PC-9 (cell line): ENCODE data around the gene TTC8. TPM values are rescaled to one million over a fixed set of nuclear protein-coding genes. Genes with fewer than 3 reads are reported as not detected.

Experiments
- BruUV-seq: library from RNA; stranded (reverse); fragments of 400-500 nt; replicated peaks from 2 replicates; lab custom pipeline; 2021; lab: Mats Ljungman, UMichigan
- CTCF ChIA-PET: fragments of 300-600 bp; sonication (Branson Sonifier 250); formaldehyde crosslinking; loops from one replicate; lab custom pipeline; 2022; ENCODE audit warnings: antibody characterized with exemption; lab: Charles Lee
- POLR2A ChIA-PET: fragments of 300-600 bp; sonication (Branson Sonifier 250); formaldehyde crosslinking; loops from one replicate; lab custom pipeline; 2022; ENCODE audit warnings: antibody characterized with exemption; ENCODE audit not compliant: unreplicated experiment; lab: Charles Lee
- DNase-seq, 2 experiments: peaks; one replicate each; pipeline versions ENCODE4 v3.0.0 to v3.0.0-alpha.2; 2015 to 2022; ENCODE audit warnings: mixed read lengths in 1 of 2
- H2AFZ ChIP-seq: fragments of 200-600 bp; sonication (generic); 2 replicates; pipeline ENCODE4 v1.8.1; 2017; ENCODE audit warnings: antibody characterized with exemption
- H3F3A ChIP-seq: fragments of 200-600 bp; sonication (generic); 2 replicates; pipeline ENCODE4 v1.8.1; 2017; ENCODE audit warnings: antibody characterized with exemption, mild to moderate bottlenecking, low read depth; ENCODE audit not compliant: insufficient read depth
- H3K27ac ChIP-seq: fragments of 200-600 bp; sonication (generic); 2 replicates; pipeline ENCODE4 v1.6.1; 2016; ENCODE audit warnings: mixed run types
- H3K27me3 ChIP-seq: fragments of 200-600 bp; sonication (generic); 2 replicates; pipeline ENCODE4 v1.6.1; 2016; ENCODE audit warnings: low read depth, mixed run types; ENCODE audit not compliant: insufficient read depth
- H3K36me3 ChIP-seq: fragments of 200-600 bp; sonication (generic); 2 replicates; pipeline ENCODE4 v1.6.1; 2016; ENCODE audit warnings: low read depth, mixed run types
- H3K4me1 ChIP-seq: fragments of 200-600 bp; sonication (generic); replicated peaks from 2 replicates; pipeline ENCODE4 v1.6.1; 2016; ENCODE audit warnings: mixed run types; ENCODE audit not compliant: insufficient read depth
- H3K4me2 ChIP-seq: fragments of 200-600 bp; sonication (generic); 2 replicates; pipeline ENCODE4 v1.6.1; 2017; ENCODE audit warnings: mixed run types
- H3K4me3 ChIP-seq: fragments of 200-600 bp; sonication (generic); 2 replicates; pipeline ENCODE4 v1.6.1; 2016; ENCODE audit warnings: mixed run types
- H3K79me2 ChIP-seq: fragments of 200-600 bp; sonication (generic); 2 replicates; pipeline ENCODE4 v1.6.1; 2017; ENCODE audit warnings: low read depth, mixed run types
- H3K9me2 ChIP-seq: fragments of 200-600 bp; sonication (generic); 2 replicates; pipeline ENCODE4 v1.8.1; 2017; ENCODE audit warnings: mild to moderate bottlenecking; ENCODE audit not compliant: insufficient read depth
- H3K9me3 ChIP-seq: fragments of 200-600 bp; sonication (generic); 2 replicates; pipeline ENCODE4 v1.8.1; 2016; ENCODE audit warnings: low read depth; ENCODE audit not compliant: insufficient read depth
- H4K20me1 ChIP-seq: fragments of 200-600 bp; sonication (generic); 2 replicates; pipeline ENCODE4 v1.8.1; 2017; ENCODE audit not compliant: insufficient read depth
- EZH2 ChIP-seq: fragments of 200-600 bp; sonication (generic); IDR thresholded peaks from 2 replicates; pipeline ENCODE4 v1.8.0; 2017; ENCODE audit warnings: antibody characterized with exemption, low read depth
- intact Hi-C: fragments of 100-400 bp; cut with micrococcal nuclease; formaldehyde crosslinking; loops from one replicate; pipeline ENCODE4 v1.10.0; 2022; ENCODE audit not compliant: unreplicated experiment
- total RNA-seq: library from RNA; stranded (reverse); gene quantifications from 2 replicates; pipeline ENCODE4 v1.2.3, GENCODE V29; 2021
- TF ChIP-seq, protein P1 (sequence below): fragments of 200-600 bp; sonication (generic); conservative IDR thresholded peaks from 2 replicates; pipeline ENCODE4 v1.6.1; 2017; ENCODE audit warnings: mixed run types, antibody characterized with exemption, mild to moderate bottlenecking, moderate library complexity

The TTC8 gene
- total RNA-seq, 1 experiment from 2014 or later: 8.1 TPM

GRCh38 chr14:88821378-88821777 is 3.1 kb upstream of the TTC8 start:
- H3K36me3 ChIP-seq: no peaks in the 10 kb centered on the region
- no peaks in the 10 kb centered on the region for H3K9me2 ChIP-seq
- H3K4me3 ChIP-seq: no peak overlapping the region
- no peak overlapping the region for H3K4me2 ChIP-seq
- no peak for TF ChIP-seq EZH2
- TF ChIP-seq, protein P1, sequence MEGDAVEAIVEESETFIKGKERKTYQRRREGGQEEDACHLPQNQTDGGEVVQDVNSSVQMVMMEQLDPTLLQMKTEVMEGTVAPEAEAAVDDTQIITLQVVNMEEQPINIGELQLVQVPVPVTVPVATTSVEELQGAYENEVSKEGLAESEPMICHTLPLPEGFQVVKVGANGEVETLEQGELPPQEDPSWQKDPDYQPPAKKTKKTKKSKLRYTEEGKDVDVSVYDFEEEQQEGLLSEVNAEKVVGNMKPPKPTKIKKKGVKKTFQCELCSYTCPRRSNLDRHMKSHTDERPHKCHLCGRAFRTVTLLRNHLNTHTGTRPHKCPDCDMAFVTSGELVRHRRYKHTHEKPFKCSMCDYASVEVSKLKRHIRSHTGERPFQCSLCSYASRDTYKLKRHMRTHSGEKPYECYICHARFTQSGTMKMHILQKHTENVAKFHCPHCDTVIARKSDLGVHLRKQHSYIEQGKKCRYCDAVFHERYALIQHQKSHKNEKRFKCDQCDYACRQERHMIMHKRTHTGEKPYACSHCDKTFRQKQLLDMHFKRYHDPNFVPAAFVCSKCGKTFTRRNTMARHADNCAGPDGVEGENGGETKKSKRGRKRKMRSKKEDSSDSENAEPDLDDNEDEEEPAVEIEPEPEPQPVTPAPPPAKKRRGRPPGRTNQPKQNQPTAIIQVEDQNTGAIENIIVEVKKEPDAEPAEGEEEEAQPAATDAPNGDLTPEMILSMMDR: no peak
- ChIA-PET CTCF (no interaction called here), POLR2A (no interaction called here)
- H4K20me1 ChIP-seq: no peaks in the 10 kb centered on the region
- peaks cover 10% of the 10 kb centered on the region for H3K4me1 ChIP-seq
- H3K27me3 ChIP-seq: no peaks in the 10 kb centered on the region
- no peak overlapping the region for H3K27ac ChIP-seq
- no TSS peak for BruUV-seq
- no peaks in the 10 kb centered on the region for H3K9me3 ChIP-seq
- H3F3A ChIP-seq: no peaks in the 10 kb centered on the region
- H3K79me2 ChIP-seq: peaks cover 13% of the 10 kb centered on the region
- H2AFZ ChIP-seq: no peak overlapping the region
- intact Hi-C loops: no loop called here
- DNase-seq: no peak

DNA sequence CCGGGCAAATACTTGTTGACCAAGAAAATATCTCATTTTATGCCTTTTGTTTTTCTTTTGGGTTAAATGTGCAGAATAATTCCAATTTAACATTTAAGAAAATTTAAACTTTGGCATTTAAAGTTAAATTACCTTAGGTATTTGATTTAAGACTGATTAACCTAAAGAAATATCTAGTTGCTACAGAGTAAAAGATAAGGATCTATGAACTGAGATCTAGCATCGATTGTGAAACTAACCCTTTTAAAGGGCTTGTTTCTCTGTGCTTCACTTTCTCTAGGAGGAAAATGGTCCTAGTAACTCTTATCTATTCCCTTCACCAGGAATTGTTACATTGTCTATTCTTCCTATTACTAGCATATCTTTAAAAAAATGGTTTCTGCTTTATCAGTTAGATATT is 2.6 kb upstream of the TTC8 start:
- POLR2A ChIA-PET: no interaction called here
- H3K4me2 ChIP-seq: no peak overlapping the region
- H3K4me3 ChIP-seq: no peak overlapping the region
- H3K27ac ChIP-seq: no peak overlapping the region
- no peaks in the 10 kb centered on the region for H3F3A ChIP-seq
- BruUV-seq: no TSS peak
- no peaks in the 10 kb centered on the region for H4K20me1 ChIP-seq
- no peaks in the 10 kb centered on the region for H3K9me2 ChIP-seq
- H3K9me3 ChIP-seq: no peaks in the 10 kb centered on the region
- DNase-seq: no peak
- H3K79me2 ChIP-seq: peaks cover 13% of the 10 kb centered on the region
- no peaks in the 10 kb centered on the region for H3K36me3 ChIP-seq
- no peaks in the 10 kb centered on the region for H3K27me3 ChIP-seq
- no peak for TF ChIP-seq EZH2
- TF ChIP-seq, protein P1: no peak
- CTCF ChIA-PET: no interaction called here
- no peak overlapping the region for H2AFZ ChIP-seq
- intact Hi-C loops: no loop called here
- H3K4me1 ChIP-seq: peaks cover 10% of the 10 kb centered on the region

DNA sequence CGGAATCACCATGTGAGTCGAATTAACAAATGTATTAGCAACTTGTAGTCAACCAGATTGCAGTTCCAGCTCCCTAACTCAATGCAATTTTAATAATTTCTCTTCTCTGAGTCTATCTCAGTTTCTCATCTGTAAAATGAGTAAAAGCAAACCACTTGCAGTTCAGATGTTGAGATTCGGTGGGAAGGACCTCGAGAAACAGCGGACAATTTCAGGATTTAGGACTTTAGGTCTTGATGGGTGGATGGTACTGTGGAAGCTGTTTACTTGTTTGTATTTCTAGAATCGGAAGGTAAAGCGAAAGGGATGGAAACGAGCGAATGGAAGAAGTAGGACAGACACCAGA is 510 bp upstream of the TTC8 start:
- Histone ChIP-seq H3K27me3 (no peaks in the 10 kb centered on the region), H3K9me3 (no peaks in the 10 kb centered on the region), H4K20me1 (no peaks in the 10 kb centered on the region), H3K4me1 (peaks cover 10% of the 10 kb centered on the region), H3K27ac (no peak overlapping the region), H3K9me2 (no peaks in the 10 kb centered on the region), H3F3A (no peaks in the 10 kb centered on the region), H3K4me2 (peak overlapping the region; percentile 95), H3K4me3 (peak overlapping the region; percentile 74), H3K36me3 (no peaks in the 10 kb centered on the region), H2AFZ (peak overlapping the region; percentile 96), H3K79me2 (peaks cover 23% of the 10 kb centered on the region)
- no peak for TF ChIP-seq EZH2
- TF ChIP-seq, protein P1: no peak
- ChIA-PET CTCF (no interaction called here), POLR2A (no interaction called here)
- intact Hi-C loops: loop anchor here (2.0 kb wide), 1 partner anchor 31 kb away; the partner anchor contains the start of gene EML5
- no peak for DNase-seq
- no TSS peak for BruUV-seq
